K562 (cell line): ENCODE results near the gene GATC. TPM values are rescaled to one million over a fixed set of nuclear protein-coding genes. Genes with fewer than 3 reads are reported as not detected.

Experiments used
- BDP1 ChIP-seq: IDR thresholded peaks from 3 replicates; pipeline ENCODE4 v1.6.1; 2011; ENCODE audit not compliant: insufficient read length, insufficient read depth
- C11orf30 ChIP-seq: fragments of 450-650 bp; IDR thresholded peaks from 2 replicates; pipeline ENCODE4 v1.6.1; 2016; ENCODE audit warnings: low read depth, mild to moderate bottlenecking
- CBX2 ChIP-seq: fragments of 200-600 bp; sonication (generic); IDR thresholded peaks from one replicate; pipeline ENCODE4 v1.6.1; 2012; ENCODE audit warnings: mild to moderate bottlenecking, low read length, inconsistent platforms; ENCODE audit not compliant: insufficient read depth, poor library complexity, severe bottlenecking
- CTBP1 ChIP-seq: fragments of 450-650 bp; IDR thresholded peaks from 2 replicates; pipeline ENCODE4 v1.6.1; 2016; ENCODE audit warnings: borderline replicate concordance
- CTCF ChIP-seq, 3 experiments: IDR thresholded peaks in 2 of 3; conservative IDR thresholded peaks in 1 of 3; 2 replicates each; pipeline ENCODE4 v1.5.1; 2011 to 2012; ENCODE audit warnings: low read length in 3 of 3, mild to moderate bottlenecking in 3 of 3, control low read depth in 2 of 3, improper control_type of control experiment in 1 of 3, inconsistent platforms in 1 of 3, low read depth in 1 of 3, mixed read lengths in 1 of 3, moderate library complexity in 1 of 3; ENCODE audit not compliant: insufficient read depth in 2 of 3
- DDX20 ChIP-seq: fragments of 450-650 bp; IDR thresholded peaks from 2 replicates; pipeline ENCODE4 v1.6.1; 2016; ENCODE audit warnings: missing genetic modification characterization, low read depth, mild to moderate bottlenecking, missing compliant biosample characterization, moderate library complexity
- ELK1 ChIP-seq: sonication (generic); formaldehyde crosslinking; IDR thresholded peaks from 2 replicates; pipeline ENCODE4 v1.8.1; 2022; ENCODE audit warnings: missing genetic modification reagents
- FOS ChIP-seq: IDR thresholded peaks from 3 replicates; pipeline ENCODE4 v1.6.1; 2011; ENCODE audit not compliant: insufficient read length; ENCODE audit errors: extremely low read depth
- GTF2E2 ChIP-seq: fragments of 200-800 bp; sonication (Bioruptor generic); IDR thresholded peaks from 2 replicates; pipeline ENCODE4 v1.6.1; 2016; ENCODE audit warnings: missing genetic modification characterization, missing compliant biosample characterization
- ILK ChIP-seq: fragments of 450-650 bp; IDR thresholded peaks from 2 replicates; pipeline ENCODE4 v1.6.1; 2016; ENCODE audit warnings: missing genetic modification characterization, low read depth, mild to moderate bottlenecking, missing compliant biosample characterization, moderate library complexity, borderline replicate concordance
- KHSRP ChIP-seq: fragments of 450-650 bp; IDR thresholded peaks from 2 replicates; pipeline ENCODE4 v1.6.1; 2017
- LARP7 ChIP-seq: fragments of 450-650 bp; IDR thresholded peaks from 2 replicates; pipeline ENCODE4 v1.6.1; 2016
- MAFG ChIP-seq: fragments of 450-650 bp; conservative IDR thresholded peaks from 2 replicates; pipeline ENCODE4 v1.6.1; 2016; ENCODE audit warnings: missing genetic modification characterization, missing compliant biosample characterization
- MAX ChIP-seq: sonication (generic); formaldehyde crosslinking; IDR thresholded peaks from 2 replicates; pipeline ENCODE4 v1.9.0; 2022; ENCODE audit warnings: mild to moderate bottlenecking, missing genetic modification reagents
- MCM5 ChIP-seq: fragments of 450-650 bp; IDR thresholded peaks from 2 replicates; pipeline ENCODE4 v1.6.1; 2016; ENCODE audit warnings: low read depth
- NR1H2 ChIP-seq: sonication (generic); formaldehyde crosslinking; IDR thresholded peaks from 2 replicates; pipeline ENCODE4 v1.4.0; 2020; ENCODE audit warnings: mild to moderate bottlenecking, missing genetic modification reagents
- PHF21A ChIP-seq: fragments of 450-650 bp; IDR thresholded peaks from 2 replicates; pipeline ENCODE4 v1.6.1; 2017; ENCODE audit warnings: low read depth, borderline replicate concordance
- RB1 ChIP-seq: fragments of 450-650 bp; IDR thresholded peaks from 2 replicates; pipeline ENCODE4 v1.6.1; 2017; ENCODE audit warnings: low read depth, mild to moderate bottlenecking
- SAFB2 ChIP-seq: fragments of 200-400 bp; formaldehyde crosslinking; IDR thresholded peaks from 2 replicates; pipeline ENCODE4 v1.6.1; 2018; ENCODE audit warnings: borderline replicate concordance, low read length, low read depth, moderate library complexity; ENCODE audit not compliant: severe bottlenecking
- ZFP36 ChIP-seq: fragments of 150-350 bp; IDR thresholded peaks from 2 replicates; pipeline ENCODE4 v1.6.1; 2018; ENCODE audit warnings: low read length, low read depth; ENCODE audit not compliant: partially characterized antibody
- ZKSCAN3 ChIP-seq: fragments of 250-450 bp; sonication (Bioruptor Pico); IDR thresholded peaks from 2 replicates; pipeline ENCODE4 v1.4.0; 2020
- ZNF121 ChIP-seq: sonication (generic); formaldehyde crosslinking; conservative IDR thresholded peaks from 2 replicates; pipeline ENCODE4 v1.8.0; 2022; ENCODE audit warnings: missing genetic modification reagents
- ZNF212 ChIP-seq: fragments of 450-650 bp; formaldehyde crosslinking; IDR thresholded peaks from 2 replicates; pipeline ENCODE4 v1.4.0; 2020; ENCODE audit warnings: mild to moderate bottlenecking
- ZNF277 ChIP-seq: fragments of 250-450 bp; sonication (Bioruptor Pico); IDR thresholded peaks from 2 replicates; pipeline ENCODE4 v1.8.0; 2022; ENCODE audit warnings: inconsistent platforms, mild to moderate bottlenecking, moderate library complexity, borderline replicate concordance
- polyA plus RNA-seq, 8 experiments: library from polyadenylated mRNA; depleted of rRNA in 4 of 8; stranded (reverse) in 5 of 8; unstranded in 3 of 8; fragments of >200 nt; fragmentation: Nextera tagmentation in 2 of 8; fragmentation: Illumina TruSeq in 1 of 8; extraction: Ambion mirVana in 2 of 8; extraction: Trizol in 1 of 8; gene quantifications; 2 replicates each; pipeline versions ENCODE4 v1.2.1 to v1.2.3, GENCODE V29; 2011 to 2014; ENCODE audit warnings: inconsistent platforms in 1 of 8, missing spikeins in 1 of 8
- total RNA-seq, 7 experiments: library from RNA; depleted of rRNA in 6 of 7; stranded (reverse); fragments of >200 nt in 6 of 7; fragmentation: Illumina TruSeq in 2 of 7; extraction: Trizol in 2 of 7; gene quantifications; 2 replicates each; pipeline versions ENCODE4 v1.2.1 to v1.2.3, GENCODE V29; 2011 to 2021; ENCODE audit warnings: low replicate concordance in 1 of 7

Gene GATC
- total and polyA plus RNA-seq, 9 of the 15 experiments (the other 6 are each of a cell fraction or from before 2014, with no cell fraction given): 5.8 to 52.6 (median 28.2) TPM

- TF ChIP-seq PHF21A (no peak), GTF2E2 (tag) (no peak; the same call in 1 of the 2 replicates), CTCF (IDR thresholded peaks at IDR 0.05 in 2 of 3, conservative IDR thresholded peaks at IDR 0.05 in 1 of 3; ENCODE audit: insufficient read depth in 2 of 3, low read depth in 1 of 3, low read length in 3 of 3) (peak in 2 of 3 experiments; percentile 21 to 25; a peak in 3 of 6 replicates), ZKSCAN3 (CRISPR knock-in tag) (no peak), MAFG (tag) (no peak), ZFP36 (no peak), ZNF277 (CRISPR knock-in tag) (no peak), NR1H2 (CRISPR knock-in tag) (no peak), ELK1 (CRISPR knock-in tag) (no peak), RB1 (peak; percentile 79; the same call in 1 of the 2 replicates), MAX (CRISPR knock-in tag) (peak; percentile 63), ZNF212 (no peak), KHSRP (no peak), ILK (no peak), CTBP1 (peak; percentile 82), C11orf30 (peak; percentile 94), LARP7 (no peak), CBX2 (no peak), BDP1 (no peak), DDX20 (tag) (no peak), FOS (no peak), ZNF121 (CRISPR knock-in tag) (no peak), MCM5 (no peak), SAFB2 (no peak)
Measured at GRCh38 chr12:120437735-120438494, 8.3 kb upstream of the GATC start, which contains the start of gene COX6A1 (continued).
